ENCODE results near the gene BICRAL.
A peak's percentile ranks its signal among the peaks of the same experiment; 100 is the strongest.
"Not testable (repeated sequence)": the region's sequence is repeated elsewhere in the genome, so short reads cannot be mapped to it uniquely, and the experiment has no call there.

The BICRAL gene

DNA sequence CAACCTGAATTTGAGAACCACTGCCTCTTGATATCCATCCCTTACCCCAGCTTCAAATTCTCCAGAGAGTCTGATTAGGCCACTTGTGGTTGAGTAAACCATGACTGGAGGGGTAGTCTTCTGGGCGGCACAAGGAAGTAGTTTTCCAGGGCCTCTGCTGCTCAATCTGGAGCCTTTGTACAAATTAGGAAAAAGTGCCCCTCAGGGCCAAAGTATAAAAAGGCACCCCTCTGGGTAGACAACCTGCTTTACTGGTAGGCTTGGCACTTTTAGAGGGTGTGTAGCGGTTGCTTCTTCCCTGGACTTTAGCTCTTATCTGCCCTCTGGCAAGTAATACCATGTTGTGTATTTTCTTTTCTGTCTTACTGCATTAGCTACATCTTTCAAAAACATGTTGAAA is 64.7 kb downstream of the BICRAL start:
- no peak for DNase-seq

DNA sequence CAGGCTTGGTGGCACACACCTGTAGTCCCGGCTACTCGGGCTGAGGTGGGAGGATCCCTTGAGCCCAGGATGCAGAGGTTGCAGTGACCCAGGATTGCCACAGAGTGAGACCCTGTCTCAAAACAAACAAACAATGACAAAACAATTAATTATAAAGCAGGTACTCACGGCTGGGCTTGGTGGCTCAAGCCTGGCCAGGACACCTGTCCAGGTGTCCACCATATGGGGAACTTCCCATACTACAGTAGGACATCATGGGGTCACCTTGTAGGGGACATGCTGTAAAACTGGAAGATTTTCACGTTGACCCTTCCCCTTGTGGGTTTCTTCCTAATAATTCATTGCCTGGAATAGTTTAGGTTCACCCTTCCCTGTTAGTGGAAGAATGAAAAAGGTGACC is 66.8 kb downstream of the BICRAL start:
- DNase-seq = no peak

- DNase-seq = no peak
These were observed 69.7 kb downstream of the BICRAL start for GRCh38 chr6:42851599-42851998.

DNA sequence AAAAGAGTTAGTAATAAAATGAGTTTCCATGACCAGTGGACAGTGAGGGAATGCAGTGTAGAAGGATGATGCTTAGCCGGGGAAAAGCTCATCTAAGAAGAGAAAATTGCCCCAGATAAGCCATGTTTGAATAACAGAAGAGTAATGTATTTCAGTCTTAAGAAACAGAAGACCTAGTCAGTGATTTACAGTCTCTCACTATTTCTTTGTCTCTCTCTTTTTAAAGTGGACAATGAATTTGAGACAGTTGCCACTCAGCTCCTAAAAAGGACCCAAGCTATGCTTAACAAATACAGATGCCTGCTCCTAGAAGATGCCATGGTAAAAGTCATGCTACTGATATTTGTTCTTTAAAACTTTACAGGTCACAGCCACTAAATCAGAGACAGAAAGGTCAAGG is 78.2 kb downstream of the BICRAL start:
- DNase-seq = no peak

GRCh38 chr6:42860481-42860880 is 78.6 kb downstream of the BICRAL start:
- DNase-seq = no peak

GRCh38 chr6:42864602-42865001 is 82.8 kb downstream of the BICRAL start:
- no peak for DNase-seq

- DNase-seq = no peak
These were observed 88.5 kb downstream of the BICRAL start for GRCh38 chr6:42870145-42870936.

DNA sequence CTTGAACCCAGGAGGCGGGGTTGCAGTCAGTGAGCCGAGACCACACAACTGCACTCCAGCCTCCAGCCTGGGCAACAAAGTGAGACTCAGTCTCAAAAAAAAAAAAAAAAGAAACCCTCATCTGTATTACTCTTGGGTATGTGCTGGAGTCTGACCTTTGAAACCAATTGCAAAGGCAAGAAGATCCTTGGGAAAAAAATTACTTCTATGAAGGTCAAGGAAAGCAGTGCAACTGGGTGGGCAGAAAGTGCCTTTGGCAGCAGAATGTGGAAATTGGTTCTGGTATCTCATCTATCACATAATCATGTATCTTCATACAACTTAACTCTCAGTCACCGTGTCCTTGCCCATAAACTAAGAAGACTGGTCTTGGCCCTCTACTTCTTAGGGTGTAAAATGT is 89.9 kb downstream of the BICRAL start:
- DNase-seq = no peak

GRCh38 chr6:42873313-42873712 is 91.5 kb downstream of the BICRAL start:
- no peak for DNase-seq

DNA sequence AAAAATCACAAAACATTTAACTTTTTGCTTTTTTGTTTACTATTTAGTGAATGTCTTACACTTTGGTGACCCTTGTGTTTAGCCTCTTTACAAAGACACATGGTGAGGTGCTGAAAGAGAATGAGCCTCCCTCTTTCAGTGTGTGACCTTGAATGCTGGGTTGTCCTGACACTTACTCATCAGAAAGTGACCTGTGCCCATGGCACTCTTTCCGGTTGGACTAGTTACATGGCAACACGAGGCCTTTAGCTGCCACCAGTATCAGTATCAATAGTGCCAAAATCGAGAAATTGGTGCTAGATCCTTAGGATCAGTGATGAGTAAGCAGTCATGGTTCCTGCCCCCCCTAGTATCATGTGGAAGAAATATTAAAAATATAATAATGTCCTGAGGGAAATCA is 95.8 kb downstream of the BICRAL start:
- DNase-seq = no peak

GRCh38 chr6:42879372-42880239 is 97.8 kb downstream of the BICRAL start, which contains the start of gene RPL7L1:
Gene RPL7L1 (plus strand): TSS chr6:42879616. CDS start chr6:42879911, 295 bp downstream.
- DNase-seq = peak; percentile 78

DNA sequence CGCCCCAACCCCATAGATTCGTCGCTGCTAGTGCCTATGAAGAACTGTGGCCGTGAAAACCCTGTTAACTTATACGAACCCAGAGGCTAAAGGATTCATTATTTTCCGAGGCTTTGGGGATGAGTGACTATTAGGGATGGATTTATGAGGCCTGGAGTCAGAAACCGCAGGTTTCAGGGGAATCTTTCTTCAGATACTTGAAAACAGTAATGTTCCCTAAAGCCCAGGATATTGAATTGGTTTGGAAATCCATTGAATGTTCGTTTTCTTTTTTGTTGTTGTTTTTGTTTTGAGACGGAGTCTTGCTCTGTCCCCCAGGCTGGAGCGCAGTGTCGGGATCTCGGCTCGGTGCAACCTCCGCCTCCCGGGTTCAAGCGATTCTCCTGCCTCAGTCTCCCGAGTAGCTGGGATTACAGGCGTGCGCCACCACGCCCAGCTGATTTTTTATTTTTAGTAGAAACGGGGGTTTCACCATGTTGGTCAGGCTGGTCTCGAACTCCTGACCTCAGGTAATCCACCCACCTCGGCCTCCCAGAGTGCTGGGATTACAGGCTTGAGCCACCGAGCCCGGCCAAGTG is 98.5 kb downstream of the BICRAL start:
- not testable (repeated sequence) for DNase-seq

- DNase-seq = not testable (repeated sequence)
These were observed 99.0 kb downstream of the BICRAL start for GRCh38 chr6:42880871-42881270.

- DNase-seq = no peak
These were observed 103.8 kb downstream of the BICRAL start for GRCh38 chr6:42885702-42886101.

- DNase-seq = not testable (repeated sequence)
These were observed 106.3 kb downstream of the BICRAL start for GRCh38 chr6:42888201-42888600.

- DNase-seq = no peak
These were observed 108.0 kb downstream of the BICRAL start for GRCh38 chr6:42889815-42890214.

- DNase-seq = peak; percentile 85
These were observed 108.7 kb downstream of the BICRAL start for GRCh38 chr6:42890311-42891198.

DNA sequence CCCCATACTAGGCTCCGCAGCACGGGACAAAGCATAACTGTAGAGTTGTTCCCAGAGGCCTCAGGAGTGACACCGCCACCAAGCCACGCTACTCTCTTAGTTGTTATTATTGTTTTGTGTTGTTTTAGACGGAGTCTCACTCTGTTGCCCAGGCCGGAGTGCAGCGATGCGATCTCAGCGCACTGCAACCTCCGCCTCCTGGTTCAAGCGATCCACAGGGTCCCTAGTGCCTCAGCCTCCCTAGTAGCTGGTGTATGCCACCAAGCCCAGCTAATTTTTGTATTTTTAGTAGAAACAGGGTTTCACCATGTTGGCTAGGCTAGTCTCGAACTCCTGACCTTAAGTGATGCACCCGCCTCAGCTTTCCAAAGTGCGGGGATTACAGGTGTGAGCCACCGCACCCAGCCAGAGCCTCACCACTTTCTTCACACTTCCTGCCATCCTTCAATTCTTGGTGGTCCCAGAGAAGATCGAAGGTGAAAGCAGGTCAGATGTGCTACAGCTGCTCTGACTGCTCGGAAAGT is 109.4 kb downstream of the BICRAL start:
- DNase-seq = no peak

GRCh38 chr6:42894041-42894828 is 112.4 kb downstream of the BICRAL start:
- not testable (repeated sequence) for DNase-seq

DNA sequence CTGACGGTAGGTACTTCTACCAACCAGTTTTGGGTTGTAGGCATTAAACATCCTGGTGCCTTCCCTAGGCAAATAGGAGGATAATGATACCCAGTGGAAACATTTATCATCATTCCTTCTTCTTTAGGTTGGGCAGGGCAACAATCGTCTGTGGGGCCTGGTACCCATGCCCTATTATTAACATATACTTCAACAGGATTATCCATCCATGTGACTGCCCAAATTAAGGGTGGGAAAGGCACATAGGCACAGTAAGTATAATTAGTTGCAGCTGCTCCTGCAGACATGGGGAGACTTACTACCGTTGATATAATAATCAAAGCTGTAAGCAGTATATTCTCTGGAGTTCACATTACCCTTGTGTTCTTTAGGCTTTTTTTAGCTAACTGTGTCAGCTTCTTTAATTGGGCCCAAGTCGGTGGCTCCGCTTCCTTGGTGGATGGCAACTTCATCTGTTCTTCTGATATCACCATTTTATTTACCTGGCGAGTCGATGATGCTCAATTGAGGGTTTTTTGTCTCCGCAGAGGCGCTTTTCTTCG is 114.4 kb downstream of the BICRAL start:
- DNase-seq = no peak

DNA sequence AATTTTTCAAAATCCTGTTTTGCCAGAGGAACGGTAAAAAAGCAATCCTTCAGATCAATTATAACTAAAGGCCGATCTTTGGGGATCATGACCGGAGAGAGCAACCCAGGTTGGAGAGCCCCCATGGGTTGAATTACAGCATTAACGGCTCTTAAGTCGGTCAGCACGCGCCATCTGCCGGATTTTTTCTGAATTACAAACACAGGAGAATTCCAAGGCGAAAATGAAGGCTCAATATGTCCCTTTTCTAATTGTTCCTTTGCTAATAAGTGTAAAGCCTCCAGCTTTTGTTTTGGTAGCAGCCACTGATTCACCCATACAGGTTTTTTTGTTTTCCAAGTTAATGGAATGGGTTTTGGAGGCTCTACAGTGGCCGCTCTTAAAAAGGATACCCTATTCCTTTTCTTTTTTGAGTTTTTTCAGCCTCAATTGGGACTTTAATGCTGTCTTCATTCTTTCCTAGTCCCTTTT is 117.1 kb downstream of the BICRAL start:
- DNase-seq = peak; percentile 71
